GM12878 (cell line): ENCODE data around the gene TCF7L2. TPM values are rescaled to one million over a fixed set of nuclear protein-coding genes. Genes with fewer than 3 reads are reported as not detected.

Experiments used
- ATAC-seq: fragments of 200-7000 bp; cut with Tn5 transposase; 3 replicates; pipeline ENCODE4 v1.9.1; 2020; ENCODE audit warnings: mild to moderate bottlenecking, moderate library complexity
- BruUV-seq: library from RNA; stranded (reverse); fragments of 400-500 nt; replicated peaks from 2 replicates; lab custom pipeline; 2021; lab: Mats Ljungman, UMichigan
- CTCF ChIA-PET: fragments of 300-600 bp; sonication (Branson Sonifier 250); formaldehyde crosslinking; extraction: SDS; loops from one replicate; lab custom pipeline; 2021; ENCODE audit warnings: inconsistent platforms; lab: Yijun Ruan, JAX
- POLR2A ChIA-PET: fragments of 350-600 bp; formaldehyde crosslinking; extraction: SDS; loops from one replicate; lab custom pipeline; 2021; ENCODE audit warnings: inconsistent platforms; lab: Charles Lee
- RAD21 ChIA-PET: fragments of 300-600 bp; sonication (Branson Sonifier 250); formaldehyde crosslinking; loops from one replicate; lab custom pipeline; 2023; ENCODE audit warnings: antibody characterized with exemption; ENCODE audit not compliant: unreplicated experiment; lab: Charles Lee
- SMC1A ChIA-PET: fragments of 300-600 bp; sonication (Branson Sonifier 250); formaldehyde crosslinking; loops from one replicate; lab custom pipeline; 2023; ENCODE audit not compliant: unreplicated experiment, uncharacterized antibody; lab: Charles Lee
- DNase-seq: peaks from one replicate; pipeline ENCODE4 v3.0.0-alpha.2; 2011; ENCODE audit warnings: low read depth, low spot score
- FAIRE-seq: peaks from 3 replicates; lab custom pipeline; 2011; peaks lifted over from hg19 to GRCh38; lab: Jason Lieb, UNC
- H2AFZ ChIP-seq: 2 replicates; pipeline ENCODE4 v1.6.0; 2011; ENCODE audit warnings: low read depth, low read length, control low read depth; ENCODE audit not compliant: control insufficient read depth
- H3K27ac ChIP-seq: 2 replicates; pipeline ENCODE4 v1.5.1; 2011; ENCODE audit warnings: control low read depth; ENCODE audit not compliant: control insufficient read depth, insufficient read depth
- H3K27me3 ChIP-seq, 2 experiments: replicated peaks in 1 of 2; 2 replicates each; pipeline versions ENCODE4 v1.6.0 to v1.6.1; 2011; ENCODE audit warnings: low read length in 1 of 2; ENCODE audit not compliant: control insufficient read depth in 2 of 2, insufficient read depth in 2 of 2
- H3K36me3 ChIP-seq, 2 experiments: 2 replicates each; pipeline ENCODE4 v1.5.1; 2011; ENCODE audit warnings: low read length in 1 of 2; ENCODE audit not compliant: control insufficient read depth in 2 of 2, insufficient read depth in 2 of 2
- H3K4me1 ChIP-seq: 2 replicates; pipeline ENCODE4 v1.6.1; 2011; ENCODE audit warnings: mild to moderate bottlenecking, low read length, moderate library complexity, mixed read lengths; ENCODE audit not compliant: control insufficient read depth, insufficient read depth
- H3K4me2 ChIP-seq: 2 replicates; pipeline ENCODE4 v1.6.0; 2011; ENCODE audit warnings: control low read depth; ENCODE audit not compliant: control insufficient read depth, insufficient read depth
- H3K4me3 ChIP-seq: fragments of 200-600 bp; sonication (generic); 2 replicates; pipeline ENCODE4 v1.5.1; 2016
- H3K79me2 ChIP-seq: 2 replicates; pipeline ENCODE4 v1.6.0; 2011; ENCODE audit warnings: low read length; ENCODE audit not compliant: control insufficient read depth, insufficient read depth
- H3K9ac ChIP-seq: 2 replicates; pipeline ENCODE4 v1.8.0; 2011; ENCODE audit warnings: low read length, control low read depth, mixed read lengths; ENCODE audit not compliant: control insufficient read depth, insufficient read depth
- H3K9me3 ChIP-seq: replicated peaks from 3 replicates; pipeline ENCODE4 v1.5.1; 2011; ENCODE audit warnings: mild to moderate bottlenecking, low read length; ENCODE audit not compliant: control insufficient read depth, insufficient read depth
- H4K20me1 ChIP-seq: 2 replicates; pipeline ENCODE4 v1.6.0; 2011; ENCODE audit not compliant: control insufficient read depth, insufficient read depth
- GATAD2B ChIP-seq: fragments of 450-650 bp; conservative IDR thresholded peaks from 2 replicates; pipeline ENCODE4 v1.6.1; 2017; ENCODE audit warnings: low read depth, mild to moderate bottlenecking, moderate library complexity
- NBN ChIP-seq: fragments of 450-650 bp; IDR thresholded peaks from 2 replicates; pipeline ENCODE4 v1.6.1; 2016
- NKRF ChIP-seq: fragments of 450-650 bp; conservative IDR thresholded peaks from 2 replicates; pipeline ENCODE4 v1.6.1; 2017; ENCODE audit warnings: mild to moderate bottlenecking, moderate library complexity
- POLR2AphosphoS2 ChIP-seq: IDR thresholded peaks from 2 replicates; pipeline ENCODE4 v1.6.1; 2011; ENCODE audit warnings: low read depth, mild to moderate bottlenecking, low read length, improper control_type of control experiment, moderate library complexity
- RAD51 ChIP-seq: fragments of 450-650 bp; IDR thresholded peaks from 2 replicates; pipeline ENCODE4 v1.6.1; 2016; ENCODE audit warnings: moderate library complexity, mild to moderate bottlenecking, inconsistent platforms
- SUZ12 ChIP-seq: fragments of 200-600 bp; sonication (generic); IDR thresholded peaks from one replicate; pipeline ENCODE4 v1.6.1; 2018; ENCODE audit warnings: antibody characterized with exemption, mild to moderate bottlenecking; ENCODE audit not compliant: unreplicated experiment
- WGBS: methylation state at CpG from one replicate; pipeline ENCODE4 v1.1.6; 2016; ENCODE audit warnings: low lambda C conversion rate; ENCODE audit not compliant: insufficient replicate concordance, insufficient coverage; ENCODE audit errors: missing lambda C conversion rate; 5-methylcytosine and 5-hydroxymethylcytosine counted together
- in situ Hi-C: fragments of 300-500 bp; cut with MboI; formaldehyde crosslinking; loops from 9 replicates; pipeline ENCODE4 v1.14.3; 2018; ENCODE audit warnings: mixed read lengths
- intact Hi-C: fragments of 100-400 bp; cut with micrococcal nuclease; formaldehyde crosslinking; loops from one replicate; pipeline ENCODE4 v1.14.2; 2022; ENCODE audit not compliant: unreplicated experiment
- polyA plus RNA-seq, 11 experiments: library from polyadenylated mRNA; depleted of rRNA in 4 of 11; unstranded in 6 of 11; stranded (reverse) in 5 of 11; fragments of >200 nt; fragmentation: Nextera tagmentation in 4 of 11; fragmentation: Illumina TruSeq in 1 of 11; extraction: Ambion mirVana in 4 of 11; extraction: Trizol in 1 of 11; gene quantifications; 1 replicate in 1 of 11; 2 replicates in 10 of 11; pipeline versions ENCODE4 v1.2.1 to v1.2.3, GENCODE V29; 2011 to 2016; ENCODE audit warnings: inconsistent platforms in 2 of 11, missing spikeins in 2 of 11, low read depth in 1 of 11
- total RNA-seq, 4 experiments: library from RNA; depleted of rRNA in 3 of 4; stranded (reverse); fragments of >200 nt in 3 of 4; fragmentation: Illumina TruSeq in 1 of 4; extraction: Trizol in 1 of 4; gene quantifications; 2 replicates each; pipeline versions ENCODE4 v1.2.1 to v1.2.3, GENCODE V29; 2013 to 2021
- TF ChIP-seq, protein P1 (sequence below): fragments of 450-650 bp; IDR thresholded peaks from 2 replicates; pipeline ENCODE4 v1.6.1; 2017; ENCODE audit warnings: mild to moderate bottlenecking, moderate library complexity

TCF7L2 gene
- total and polyA plus RNA-seq, 10 of the 15 experiments (the other 5 are each of a cell fraction or from before 2014, with no cell fraction given) = 0.02 to 1.1 (median 0.35) TPM; not detected in 4

DNA sequence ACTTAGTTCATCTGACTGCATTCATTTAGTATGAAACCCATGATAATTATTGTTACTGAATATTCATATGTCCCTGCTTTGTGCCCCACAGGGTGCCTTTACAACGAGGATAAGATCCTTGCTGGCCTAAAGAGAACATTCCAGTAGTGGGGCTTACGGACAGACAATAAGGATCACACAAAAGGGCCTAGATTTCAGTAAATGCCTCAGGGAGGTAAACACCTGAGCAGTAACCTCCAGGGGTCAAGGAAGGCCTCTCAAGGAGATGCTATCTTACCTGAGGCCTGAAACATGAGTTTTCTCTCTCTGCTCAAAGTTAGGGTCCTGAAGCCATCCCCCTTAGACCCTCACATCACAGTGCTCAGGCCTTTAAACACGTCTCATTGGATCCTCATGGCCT lies 228.7 kb downstream of the TCF7L2 start:
- ATAC-seq = no peak
- H4K20me1 ChIP-seq = no peaks in the 10 kb centered on the region; the same call in 1 of the 2 replicates
- H3K36me3 ChIP-seq = no peaks in the 10 kb centered on the region
- in situ Hi-C loops = no loop called here
- H3K27me3 ChIP-seq = peaks cover 0 to 2% of the 10 kb centered on the region in 2 experiments; a peak in 2 of 4 replicates
- DNase-seq = no peak
- H3K4me1 ChIP-seq = no peaks in the 10 kb centered on the region
- H3K27ac ChIP-seq = no peak overlapping the region
- H3K4me2 ChIP-seq = no peak overlapping the region
- 2% methylated on average over 3 of the region's 3 CpGs for WGBS
- TF ChIP-seq, protein P1, sequence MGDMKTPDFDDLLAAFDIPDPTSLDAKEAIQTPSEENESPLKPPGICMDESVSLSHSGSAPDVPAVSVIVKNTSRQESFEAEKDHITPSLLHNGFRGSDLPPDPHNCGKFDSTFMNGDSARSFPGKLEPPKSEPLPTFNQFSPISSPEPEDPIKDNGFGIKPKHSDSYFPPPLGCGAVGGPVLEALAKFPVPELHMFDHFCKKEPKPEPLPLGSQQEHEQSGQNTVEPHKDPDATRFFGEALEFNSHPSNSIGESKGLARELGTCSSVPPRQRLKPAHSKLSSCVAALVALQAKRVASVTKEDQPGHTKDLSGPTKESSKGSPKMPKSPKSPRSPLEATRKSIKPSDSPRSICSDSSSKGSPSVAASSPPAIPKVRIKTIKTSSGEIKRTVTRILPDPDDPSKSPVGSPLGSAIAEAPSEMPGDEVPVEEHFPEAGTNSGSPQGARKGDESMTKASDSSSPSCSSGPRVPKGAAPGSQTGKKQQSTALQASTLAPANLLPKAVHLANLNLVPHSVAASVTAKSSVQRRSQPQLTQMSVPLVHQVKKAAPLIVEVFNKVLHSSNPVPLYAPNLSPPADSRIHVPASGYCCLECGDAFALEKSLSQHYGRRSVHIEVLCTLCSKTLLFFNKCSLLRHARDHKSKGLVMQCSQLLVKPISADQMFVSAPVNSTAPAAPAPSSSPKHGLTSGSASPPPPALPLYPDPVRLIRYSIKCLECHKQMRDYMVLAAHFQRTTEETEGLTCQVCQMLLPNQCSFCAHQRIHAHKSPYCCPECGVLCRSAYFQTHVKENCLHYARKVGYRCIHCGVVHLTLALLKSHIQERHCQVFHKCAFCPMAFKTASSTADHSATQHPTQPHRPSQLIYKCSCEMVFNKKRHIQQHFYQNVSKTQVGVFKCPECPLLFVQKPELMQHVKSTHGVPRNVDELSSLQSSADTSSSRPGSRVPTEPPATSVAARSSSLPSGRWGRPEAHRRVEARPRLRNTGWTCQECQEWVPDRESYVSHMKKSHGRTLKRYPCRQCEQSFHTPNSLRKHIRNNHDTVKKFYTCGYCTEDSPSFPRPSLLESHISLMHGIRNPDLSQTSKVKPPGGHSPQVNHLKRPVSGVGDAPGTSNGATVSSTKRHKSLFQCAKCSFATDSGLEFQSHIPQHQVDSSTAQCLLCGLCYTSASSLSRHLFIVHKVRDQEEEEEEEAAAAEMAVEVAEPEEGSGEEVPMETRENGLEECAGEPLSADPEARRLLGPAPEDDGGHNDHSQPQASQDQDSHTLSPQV = no peak
- no peak for TF ChIP-seq SUZ12
- intact Hi-C loops = no loop called here
- no TSS peak for BruUV-seq
- RAD21 ChIA-PET = no interaction called here
- SMC1A ChIA-PET = no interaction called here
- H3K79me2 ChIP-seq = no peaks in the 10 kb centered on the region
- H3K4me3 ChIP-seq = no peak overlapping the region
- no peak overlapping the region for H3K9ac ChIP-seq
- H3K9me3 ChIP-seq = no peaks in the 10 kb centered on the region
- POLR2A ChIA-PET = no interaction called here
- no peak for FAIRE-seq
- H2AFZ ChIP-seq = no peak overlapping the region
- CTCF ChIA-PET = no interaction called here

GRCh38 chr10:113179265-113179664 lies 229.2 kb downstream of the TCF7L2 start:
- Histone ChIP-seq H3K4me3 (no peak overlapping the region), H3K9ac (no peak overlapping the region), H3K79me2 (no peaks in the 10 kb centered on the region), H3K4me2 (no peak overlapping the region), H2AFZ (no peak overlapping the region), H4K20me1 (no peaks in the 10 kb centered on the region; the same call in 1 of the 2 replicates), H3K27me3 (peaks cover 0 to 2% of the 10 kb centered on the region in 2 experiments; a peak in 2 of 4 replicates), H3K36me3 (no peaks in the 10 kb centered on the region), H3K9me3 (no peaks in the 10 kb centered on the region), H3K27ac (no peak overlapping the region), H3K4me1 (no peaks in the 10 kb centered on the region)
- RAD21 ChIA-PET = interaction anchor here (0.6 kb wide), 1 partner anchor 145 kb away, joined by 3 read pairs; no protein-coding TSS in a partner anchor
- POLR2A ChIA-PET = no interaction called here
- no peak for DNase-seq
- WGBS = 45% methylated on average over 6 of the region's 6 CpGs
- SMC1A ChIA-PET = no interaction called here
- intact Hi-C loops (no loop called here), in situ Hi-C loops (no loop called here)
- BruUV-seq = no TSS peak
- no peak for FAIRE-seq
- ATAC-seq = no peak
- CTCF ChIA-PET = no interaction called here
- TF ChIP-seq GATAD2B = no peak
- no peak for TF ChIP-seq NBN
- TF ChIP-seq POLR2AphosphoS2 = no peak
- no peak for TF ChIP-seq RAD51
- no peak for TF ChIP-seq NKRF
